Measurements from ENCODE around the gene HUNK.
"Not testable (repeated sequence)": the region's sequence is repeated elsewhere in the genome, so short reads cannot be mapped to it uniquely, and the experiment has no call there.

The HUNK gene

GRCh38 chr21:31938330-31939301 is 65.8 kb downstream of the HUNK start:
- TF ChIP-seq CTCF (conservative IDR thresholded peaks at IDR 0.05; ENCODE audit: low read depth, low read length) = no peak
- no peak for DNase-seq (ENCODE audit: low read depth)
- H3K4me3 ChIP-seq (ENCODE audit: low read depth, low read length) = no peak overlapping the region

- no peak for TF ChIP-seq CTCF (conservative IDR thresholded peaks at IDR 0.05; ENCODE audit: low read depth, low read length)
- H3K4me3 ChIP-seq (ENCODE audit: low read depth, low read length) = no peak overlapping the region
- no peak for DNase-seq (ENCODE audit: low read depth)
Observed at GRCh38 chr21:31941694-31942093, 68.9 kb downstream of the HUNK start.

- TF ChIP-seq CTCF (conservative IDR thresholded peaks at IDR 0.05; ENCODE audit: low read depth, low read length) = no peak
- DNase-seq (ENCODE audit: low read depth) = no peak
- H3K4me3 ChIP-seq (ENCODE audit: low read depth, low read length) = no peak overlapping the region
Observed at GRCh38 chr21:31943561-31943960, 70.7 kb downstream of the HUNK start.

- no peak for DNase-seq (ENCODE audit: low read depth)
- no peak overlapping the region for H3K4me3 ChIP-seq (ENCODE audit: low read depth, low read length)
- no peak for TF ChIP-seq CTCF (conservative IDR thresholded peaks at IDR 0.05; ENCODE audit: low read depth, low read length)
Observed at GRCh38 chr21:31945141-31945540, 72.3 kb downstream of the HUNK start.

GRCh38 chr21:31945546-31945945 is 72.7 kb downstream of the HUNK start:
- no peak overlapping the region for H3K4me3 ChIP-seq (ENCODE audit: low read depth, low read length)
- DNase-seq (ENCODE audit: low read depth) = no peak
- TF ChIP-seq CTCF (conservative IDR thresholded peaks at IDR 0.05; ENCODE audit: low read depth, low read length) = no peak

- TF ChIP-seq CTCF (conservative IDR thresholded peaks at IDR 0.05; ENCODE audit: low read depth, low read length) = no peak
- DNase-seq (ENCODE audit: low read depth) = no peak
- H3K4me3 ChIP-seq (ENCODE audit: low read depth, low read length) = no peak overlapping the region
Observed at GRCh38 chr21:31946231-31946630, 73.4 kb downstream of the HUNK start.

- DNase-seq (ENCODE audit: low read depth); H3K4me3 ChIP-seq (ENCODE audit: low read depth, low read length): not testable (repeated sequence)
Observed at GRCh38 chr21:31946876-31947550, 74.2 kb downstream of the HUNK start.

Measured in choroid plexus epithelial cell (primary cell).